ENCODE results near the gene ZNF506. TPM values are rescaled to one million over a fixed set of nuclear protein-coding genes. Genes with fewer than 3 reads are reported as not detected.
A peak's percentile ranks its signal among the peaks of the same experiment; 100 is the strongest.
"Not testable (repeated sequence)": the region's sequence is repeated elsewhere in the genome, so short reads cannot be mapped to it uniquely, and the experiment has no call there.

Gene ZNF506
- total and polyA plus RNA-seq, 11 donors: 5.0 to 20.2 (median 11.6) TPM

GRCh38 chr19:19782783-19783182 lies 38.8 kb downstream of the ZNF506 start:
- WGBS, 4 donors: 77 to 89% (median 84%) methylated on average over 2 of the region's 2 CpGs
- intact Hi-C loops (cut with DNase I): no loop called here

GRCh38 chr19:19781791-19782190 lies 39.8 kb downstream of the ZNF506 start:
- ATAC-seq; H3K4me3 ChIP-seq; H3K27me3 ChIP-seq; H3K27ac ChIP-seq; H3K9me3 ChIP-seq; intact Hi-C loops (cut with DNase I): not testable (repeated sequence)
- H3K36me3 ChIP-seq: peaks cover 0 to 11% (median 3%) of the 10 kb centered on the region in 9 donors
- peak in 1 of 5 donors; percentile 13 for DNase-seq
- 50 to 69% (median 54%) methylated on average over 6 of the region's 6 CpGs for WGBS, 4 donors
- peaks cover 0 to 24% (median 10%) of the 10 kb centered on the region in 12 donors for H3K4me1 ChIP-seq

More at GRCh38 chr19:19782783-19783182, 38.8 kb downstream of the ZNF506 start:
- TF ChIP-seq CTCF (IDR thresholded peaks at IDR 0.05): no peak
- Histone ChIP-seq H3K27me3 (no peaks in the 10 kb centered on the region), H3K36me3 (peaks cover 0 to 19% (median 10%) of the 10 kb centered on the region in 9 donors), H3K4me3 (no peak overlapping the region), H3K4me1 (peaks cover 0 to 14% (median 4%) of the 10 kb centered on the region in 12 donors), H3K27ac (no peak overlapping the region), H3K9me3 (no peaks in the 10 kb centered on the region)
- no peak for ATAC-seq
- no peak for DNase-seq

DNA sequence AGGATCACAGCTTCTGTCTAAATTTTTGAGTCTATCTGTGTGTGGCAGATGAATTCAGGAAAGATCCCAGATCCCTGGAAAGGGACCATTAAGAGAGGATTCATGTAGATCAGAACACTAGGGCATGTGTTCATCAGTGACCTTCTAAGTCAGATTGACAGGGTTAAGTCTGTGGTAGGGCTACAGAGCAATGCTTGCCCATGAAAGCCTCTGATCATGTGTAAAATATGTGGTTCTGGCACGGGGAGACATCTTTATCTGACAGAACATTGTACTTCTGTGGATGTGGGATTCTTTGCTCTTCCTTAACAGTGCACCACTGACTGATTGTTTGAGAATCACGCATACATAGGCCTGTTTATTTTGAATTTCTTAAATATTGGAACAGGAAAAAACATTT lies 42.9 kb downstream of the ZNF506 start:
- TF ChIP-seq POLR2A (IDR thresholded peaks at IDR 0.05) (no peak), CTCF (IDR thresholded peaks at IDR 0.05) (no peak)
- H3K27ac ChIP-seq: no peak overlapping the region
- no peak overlapping the region for H3K4me3 ChIP-seq
- ATAC-seq (no peak), DNase-seq (no peak)
- no peaks in the 10 kb centered on the region for H3K36me3 ChIP-seq
- 78 to 82% (median 80%) methylated on average over 2 of the region's 2 CpGs for WGBS, 4 donors
- intact Hi-C loops (cut with DNase I): loop anchor here in 3 of 10 donors (5.0 to 10.0 kb wide), 5 partner anchors 44 to 116 kb away; partner anchors contain the start of genes ATP13A1 (in 2 of the 3), ZNF101 (in 1 of the 3), ZNF14 (in 1 of the 3) and ZNF253 (in 1 of the 3)
- peaks cover 0 to 36% (median 15%) of the 10 kb centered on the region in 12 donors for H3K4me1 ChIP-seq
- H3K9me3 ChIP-seq: no peaks in the 10 kb centered on the region
- no peaks in the 10 kb centered on the region for H3K27me3 ChIP-seq

GRCh38 chr19:19777692-19778091 lies 43.9 kb downstream of the ZNF506 start:
- ATAC-seq: no peak
- intact Hi-C loops (cut with DNase I): loop anchor here in 4 of 10 donors (2.0 to 10.0 kb wide), 7 partner anchors 45 to 115 kb away; partner anchors contain the start of genes ATP13A1 (in 2 of the 4), ZNF14 (in 2 of the 4), ZNF101 (in 1 of the 4) and ZNF253 (in 1 of the 4)
- no peak for DNase-seq
- no peaks in the 10 kb centered on the region for H3K9me3 ChIP-seq
- no peak overlapping the region for H3K27ac ChIP-seq
- 77 to 85% (median 81%) methylated on average over 5 of the region's 5 CpGs for WGBS, 4 donors
- H3K4me3 ChIP-seq: peak overlapping the region in 3 of 12 donors; percentile 76 to 88 (median 82)
- TF ChIP-seq POLR2A (IDR thresholded peaks at IDR 0.05) (no peak), CTCF (IDR thresholded peaks at IDR 0.05) (no peak)
- H3K36me3 ChIP-seq: no peaks in the 10 kb centered on the region
- H3K27me3 ChIP-seq: no peaks in the 10 kb centered on the region
- H3K4me1 ChIP-seq: peaks cover 0 to 36% (median 15%) of the 10 kb centered on the region in 12 donors

Measured in heart left ventricle (tissue), 16 donors.